Measurements from ENCODE around the gene LHX5. TPM values are rescaled to one million over a fixed set of nuclear protein-coding genes. Genes with fewer than 3 reads are reported as not detected.

The LHX5 gene
- total RNA-seq, 1 donor from 2014 or later = not detected

DNA sequence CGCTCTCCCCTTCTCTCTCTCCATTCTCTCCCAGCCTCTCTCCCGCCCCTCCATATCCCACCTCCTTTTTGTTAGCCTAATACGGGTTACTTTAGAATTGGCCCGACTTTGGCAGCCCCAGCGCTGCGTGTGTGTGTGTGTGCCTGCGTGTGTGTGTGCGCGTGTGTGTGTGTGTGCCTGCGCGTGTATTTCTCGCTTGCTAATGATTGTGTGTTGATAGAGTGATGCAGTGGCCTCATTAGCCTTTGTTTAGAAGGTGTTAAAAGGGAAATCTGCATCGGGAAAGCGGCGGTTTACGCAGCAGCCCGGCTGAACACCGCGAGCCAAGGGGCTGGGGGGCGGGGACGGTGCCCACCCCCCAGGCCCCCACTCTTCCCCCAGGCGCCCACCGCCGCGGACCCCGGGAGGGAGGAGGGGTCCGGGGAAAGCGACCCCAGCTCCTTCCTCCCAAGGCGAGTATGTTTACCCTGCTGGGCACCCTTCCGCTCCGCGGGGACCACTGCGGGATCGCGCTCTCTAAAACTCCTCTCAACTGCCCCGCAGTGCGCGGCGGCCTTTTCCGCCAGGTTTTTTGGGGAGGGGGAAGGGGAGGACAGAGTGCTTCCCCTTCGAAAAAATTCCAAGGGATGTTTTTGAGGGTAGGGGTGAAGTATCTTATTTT is 6.8 kb upstream of the LHX5 start:
- DNase-seq (ENCODE audit: low spot score) (no peak), ATAC-seq (no peak)

DNA sequence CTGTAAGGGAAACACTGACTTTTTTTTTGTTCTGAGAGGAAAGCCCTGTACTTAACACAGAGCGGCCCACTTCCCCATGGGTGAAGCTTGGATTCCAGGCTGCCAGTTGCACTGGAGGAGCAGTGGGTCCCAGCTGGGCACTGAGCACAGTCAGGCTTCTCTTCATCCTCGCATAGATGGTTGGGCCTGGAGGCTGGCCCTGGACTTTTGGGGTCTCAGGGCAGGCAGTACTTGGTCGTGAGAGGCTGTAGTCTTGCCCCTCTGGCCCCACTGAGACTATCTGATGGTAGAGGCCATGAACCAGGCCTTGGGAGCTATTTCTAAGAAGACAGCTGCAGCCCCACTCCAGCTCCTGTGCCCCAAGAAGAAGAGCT is 6.2 kb upstream of the LHX5 start:
- DNase-seq (ENCODE audit: low spot score) (no peak), ATAC-seq (no peak)

DNA sequence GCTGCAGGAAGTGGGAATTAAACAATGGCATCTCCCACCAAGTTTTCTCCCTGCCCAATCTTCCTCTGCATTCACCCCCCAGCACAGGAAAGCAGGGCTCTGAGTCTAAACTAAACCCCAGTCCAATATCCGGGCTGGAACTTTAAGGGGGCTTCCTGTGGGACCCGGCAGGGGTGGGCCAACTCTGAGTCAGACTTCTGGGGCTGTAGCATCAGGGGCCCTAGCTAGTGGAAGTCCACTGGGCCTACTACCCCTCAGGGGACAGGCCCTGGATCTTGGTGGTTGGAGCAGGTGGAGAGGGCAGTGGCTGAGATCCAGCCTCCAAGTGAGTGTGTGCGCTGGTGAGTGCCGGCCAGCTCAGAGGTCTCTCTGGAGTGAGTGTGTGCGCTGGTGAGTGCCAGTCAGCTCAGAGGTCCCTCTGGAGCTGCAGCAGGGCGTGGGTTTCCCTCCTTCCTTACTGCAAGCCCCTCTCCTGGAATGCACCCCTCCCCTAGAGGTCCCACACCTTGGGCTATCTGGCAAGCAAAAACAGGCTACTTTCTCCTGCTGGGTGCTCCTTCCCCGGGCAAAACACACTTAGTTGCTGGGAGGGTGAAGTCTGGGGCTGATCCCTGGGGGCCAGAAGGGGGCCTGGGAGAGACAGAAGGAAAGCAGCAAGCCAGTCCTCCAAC is 5.6 kb upstream of the LHX5 start:
- DNase-seq (ENCODE audit: low spot score) (no peak), ATAC-seq (no peak)

DNA sequence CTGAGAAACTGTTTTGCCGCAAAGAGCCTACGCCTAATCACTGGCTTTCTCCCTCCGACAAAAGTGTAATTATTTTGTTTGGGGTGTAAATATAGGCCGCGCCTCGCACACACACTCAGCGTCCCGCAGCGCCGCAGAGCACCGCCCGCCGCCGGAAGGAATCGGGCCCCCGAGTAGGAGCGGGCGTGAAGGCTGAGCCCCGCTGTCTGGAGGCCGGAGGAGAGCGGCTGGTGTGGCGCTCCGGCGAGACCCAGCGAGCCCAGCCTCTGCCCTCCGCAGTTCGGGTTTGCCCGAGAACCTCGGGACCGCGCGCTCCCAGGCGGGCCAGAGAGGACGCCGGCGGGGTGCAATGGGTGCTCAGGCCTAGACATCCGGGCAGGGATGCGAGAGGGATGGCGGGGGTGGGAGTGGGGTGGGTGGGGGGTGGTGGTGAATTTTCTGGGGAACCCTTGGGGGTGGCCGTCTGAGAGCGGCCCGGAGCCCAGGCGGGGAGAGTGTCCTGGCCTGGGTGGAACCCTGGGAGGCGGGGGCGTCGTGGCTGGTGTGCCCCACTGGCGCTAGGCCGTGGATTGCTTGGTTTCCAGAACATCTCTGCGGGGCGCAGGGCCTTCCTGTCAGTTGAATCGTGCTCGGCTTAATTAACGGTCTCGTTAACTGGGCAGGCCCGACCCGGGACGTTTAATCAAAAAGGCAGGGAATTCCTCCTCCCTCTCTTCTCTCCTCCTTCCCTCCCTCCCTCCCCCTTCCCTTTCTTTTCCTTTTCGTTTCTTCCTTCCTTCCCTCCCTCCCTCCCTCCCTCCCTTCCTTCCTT is 4.7 kb upstream of the LHX5 start:
- no peak for DNase-seq (ENCODE audit: low spot score)

DNA sequence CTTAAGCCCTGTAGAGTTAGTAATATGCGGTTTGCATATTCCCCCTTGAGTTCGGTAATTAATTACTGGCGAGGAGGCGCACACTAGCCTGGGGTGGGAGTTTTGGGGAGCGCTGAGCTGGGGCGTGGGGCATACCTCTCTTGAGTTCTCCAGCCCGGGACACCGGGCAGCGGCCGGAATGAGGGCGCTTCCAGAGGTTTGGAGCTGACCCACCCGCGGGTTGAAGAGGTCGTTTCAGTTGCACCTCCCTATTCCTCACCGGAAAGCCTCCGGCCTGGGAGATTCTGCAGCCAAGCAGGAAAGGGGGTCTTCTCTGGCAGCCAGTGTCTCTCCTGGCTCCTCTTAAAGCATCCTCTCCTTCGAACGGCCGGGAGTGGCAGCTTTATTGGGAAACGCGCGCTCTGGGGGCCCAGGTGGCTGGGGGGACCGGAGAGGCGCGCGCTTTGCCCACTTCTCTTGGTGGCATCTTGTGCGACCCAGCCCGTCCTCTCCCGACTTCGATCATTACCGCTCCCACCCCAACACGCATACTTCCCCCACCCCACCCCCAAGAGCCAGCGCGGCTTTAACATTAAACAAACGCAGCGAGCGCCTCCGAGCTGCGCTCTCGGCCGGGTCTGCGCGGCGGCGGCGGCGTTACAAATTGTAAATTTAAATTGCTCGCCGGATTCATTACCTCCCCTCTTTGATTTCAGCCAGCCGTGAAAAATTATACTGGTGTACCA is 3.9 kb upstream of the LHX5 start:
- ATAC-seq (no peak), DNase-seq (ENCODE audit: low spot score) (no peak)

More for the DNA sequence above, 4.7 kb upstream of the LHX5 start:
- no peak for ATAC-seq

DNA sequence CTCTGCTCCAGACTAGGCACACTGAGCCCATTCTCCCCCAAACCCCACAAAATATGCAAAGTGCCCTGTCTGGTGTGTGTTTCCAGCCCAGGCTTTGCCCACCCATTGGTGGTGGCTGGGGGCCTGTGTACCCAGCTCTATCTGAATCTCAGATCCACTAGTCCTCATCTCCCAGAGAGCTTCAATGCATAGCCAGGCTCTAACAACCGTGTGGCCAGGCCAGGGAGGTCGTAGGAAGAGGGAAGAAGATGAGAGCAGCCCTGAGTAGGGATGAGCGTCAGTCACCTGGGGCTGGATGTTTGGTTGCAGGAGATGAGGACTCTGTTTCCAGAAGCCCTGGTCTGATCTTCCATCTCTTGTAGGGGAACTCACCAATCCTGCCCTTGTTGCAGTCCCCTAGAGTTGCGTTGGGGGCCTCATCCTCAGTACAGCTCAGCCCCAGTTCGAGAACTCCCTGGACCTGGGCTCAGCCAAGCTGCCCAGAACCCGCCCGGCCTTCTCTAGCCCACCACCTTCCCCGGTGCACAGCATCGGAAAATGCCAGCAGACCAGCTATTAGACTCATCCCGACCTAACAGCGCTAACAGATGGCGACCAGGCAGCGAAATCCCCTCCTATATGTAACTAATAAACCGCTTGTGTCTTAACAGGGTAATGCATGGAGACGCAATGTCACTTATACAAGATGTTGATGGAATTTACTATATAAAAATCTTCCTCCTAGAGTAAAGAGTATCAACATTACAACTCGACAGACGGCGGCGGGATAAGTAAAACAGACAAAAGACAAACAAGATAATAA is 3.2 kb upstream of the LHX5 start:
- no peak for ATAC-seq
- DNase-seq (ENCODE audit: low spot score) = no peak

DNA sequence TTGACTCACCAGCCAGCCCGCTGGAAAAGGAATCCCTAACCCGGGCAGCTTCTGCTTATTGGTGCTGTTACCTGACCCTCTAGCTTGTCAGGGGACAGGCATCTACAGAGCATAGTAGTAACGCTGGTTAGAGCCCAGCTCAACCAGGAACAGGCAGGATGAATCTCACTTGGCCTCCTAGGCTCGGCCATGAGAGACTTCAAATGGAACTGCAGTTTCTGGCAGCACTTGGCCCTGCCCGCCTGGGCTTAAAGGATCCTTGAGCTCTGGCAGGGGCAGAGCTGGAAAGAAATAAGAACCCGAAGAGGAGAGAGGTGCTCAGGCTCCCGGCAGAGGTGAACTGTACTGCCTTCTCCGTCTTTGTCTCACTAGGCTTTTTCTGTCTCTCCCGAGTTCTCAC is 2.3 kb upstream of the LHX5 start:
- DNase-seq (ENCODE audit: low spot score) (no peak), ATAC-seq (no peak)

DNA sequence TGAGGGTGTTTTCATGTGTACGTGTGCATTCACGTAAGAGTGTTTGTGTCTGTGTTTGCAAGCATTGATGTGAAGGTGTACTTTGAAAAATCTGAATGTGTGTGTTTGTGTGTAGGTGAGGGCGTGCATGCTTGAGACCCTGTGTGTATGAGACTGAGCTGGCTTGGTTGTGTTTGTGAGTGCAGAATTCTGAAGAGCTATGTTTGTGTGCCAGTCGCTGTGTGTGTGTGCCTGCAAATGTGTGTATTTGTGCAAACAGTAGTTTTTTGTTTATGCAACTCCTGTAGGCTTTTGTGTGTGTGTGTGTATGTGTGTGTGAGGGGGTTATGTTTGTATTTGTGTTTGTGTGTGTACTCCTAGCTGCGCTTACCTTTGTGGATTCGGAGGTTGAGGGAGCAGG is 1.7 kb upstream of the LHX5 start:
- DNase-seq (ENCODE audit: low spot score) (no peak), ATAC-seq (no peak)

DNA sequence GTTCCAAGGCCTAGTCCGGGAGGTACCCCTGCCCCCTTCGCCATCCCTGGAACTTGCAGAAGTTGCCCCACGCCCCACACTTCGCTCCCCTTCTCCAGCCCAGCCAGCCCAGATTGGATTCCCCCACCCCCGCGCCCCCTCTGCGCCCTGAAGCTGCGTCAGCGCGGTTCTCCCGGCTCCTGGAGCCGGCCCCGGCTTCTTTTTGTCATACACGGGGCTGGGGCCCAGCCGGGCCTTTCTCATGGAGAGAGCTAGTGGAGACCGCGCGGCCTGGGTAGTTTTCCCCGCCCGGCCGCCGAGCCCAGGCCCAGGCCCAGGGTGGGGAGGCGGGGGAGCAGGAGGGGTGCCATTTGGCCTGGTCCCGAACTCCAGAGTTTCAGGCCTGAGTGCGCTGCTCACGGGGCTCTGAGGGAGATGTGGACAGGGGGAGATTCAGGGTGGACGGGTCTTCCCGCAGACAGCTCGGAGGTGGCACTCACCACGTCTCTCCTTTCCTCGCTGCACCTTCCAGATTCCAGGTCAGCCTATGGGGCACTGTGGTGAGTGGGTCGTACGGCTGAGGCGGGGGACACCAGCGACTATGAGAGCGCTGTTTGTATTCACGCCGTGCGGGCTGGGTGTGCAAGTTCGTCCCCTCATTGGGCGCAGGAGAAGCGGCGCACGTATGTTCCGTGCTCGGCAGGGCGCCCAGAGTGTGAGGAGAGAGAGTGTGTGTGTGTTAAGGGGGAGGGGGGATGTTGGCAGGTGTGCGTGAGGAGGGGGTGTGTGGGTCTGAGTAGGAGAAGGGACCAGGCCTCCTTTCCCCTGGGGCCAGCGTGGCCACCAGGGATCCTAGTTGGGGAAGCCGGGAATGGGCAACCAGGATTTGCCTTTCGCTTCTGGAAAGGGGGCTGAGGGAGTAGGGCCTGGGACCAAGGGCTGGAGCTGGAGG is 785 bp upstream of the LHX5 start:
- ATAC-seq (no peak), DNase-seq (ENCODE audit: low spot score) (no peak)

DNA sequence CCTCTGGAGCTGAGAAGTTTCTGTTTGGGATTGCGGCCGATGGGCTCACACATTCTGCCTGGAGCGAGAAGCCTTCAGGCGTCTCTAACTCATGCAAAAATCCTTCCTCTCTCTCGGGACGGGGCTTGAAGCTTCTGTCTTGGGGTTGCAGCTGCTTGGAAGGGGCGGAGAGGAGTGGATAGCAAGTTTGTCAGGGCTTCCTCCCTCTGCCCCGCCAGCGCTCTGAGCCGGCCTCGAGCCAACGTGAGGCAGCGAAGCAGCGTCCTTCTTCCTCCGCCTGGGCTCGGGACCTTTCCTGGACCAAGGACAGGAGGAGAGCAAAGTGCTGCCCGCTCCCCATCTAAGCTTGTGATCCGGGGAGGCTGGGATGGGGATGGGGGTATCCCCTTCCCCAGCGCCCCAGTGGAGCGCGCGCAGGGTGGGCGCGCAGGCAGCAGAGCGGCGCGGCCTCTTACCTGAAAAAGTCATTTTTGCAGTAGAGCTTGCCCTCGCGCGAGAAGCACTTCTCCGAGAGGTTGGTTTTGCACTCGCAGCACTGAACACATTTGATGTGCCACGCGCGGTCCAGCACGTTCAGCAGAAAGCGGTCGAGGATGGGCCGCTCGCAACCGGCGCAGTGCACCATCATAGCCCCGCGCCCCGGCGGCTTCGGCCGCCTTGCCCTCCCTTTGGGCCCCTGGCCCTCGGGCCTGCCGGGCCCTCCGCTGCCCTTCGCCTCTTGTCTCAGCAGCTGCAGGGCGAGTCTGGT is 626 bp downstream of the LHX5 start:
- ATAC-seq (no peak), DNase-seq (ENCODE audit: low spot score) (no peak)

DNA sequence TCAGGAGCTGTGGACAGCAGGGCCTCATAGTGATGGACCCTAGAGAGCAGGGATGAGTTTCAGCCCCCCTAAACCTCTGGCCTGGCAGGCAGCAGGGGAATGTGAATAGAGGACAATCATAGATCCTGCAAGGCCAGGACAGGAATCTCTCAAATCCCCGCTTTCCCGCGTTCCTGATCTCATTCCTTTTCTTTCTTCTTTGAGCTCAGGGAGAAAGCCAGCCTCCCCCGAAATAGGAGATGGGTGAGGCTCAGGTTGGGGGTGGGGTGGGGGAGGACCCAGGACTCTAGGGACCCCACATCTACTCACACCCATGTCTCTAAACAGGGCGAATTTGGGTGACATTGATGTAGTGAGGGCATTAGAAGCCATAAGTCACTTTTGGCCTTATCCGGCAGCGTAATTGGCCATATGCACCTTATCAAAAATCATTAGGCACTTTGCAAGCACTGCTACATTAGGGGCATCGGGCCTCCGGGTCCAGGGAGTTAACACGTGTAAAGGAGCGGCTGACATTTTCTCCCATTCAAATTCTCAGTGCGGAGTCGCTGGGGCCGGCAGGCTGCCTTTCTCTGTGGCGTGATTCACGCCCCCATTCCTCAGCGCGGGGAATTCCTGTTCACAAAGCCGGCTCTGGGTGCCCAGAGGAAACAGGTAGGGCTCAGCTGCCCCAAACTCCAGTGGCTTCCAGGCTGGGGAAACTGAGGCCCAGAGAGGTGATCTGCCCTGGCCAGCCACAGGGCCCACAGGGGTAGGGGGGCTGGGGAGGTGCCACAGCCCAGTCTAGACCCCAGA is 1.5 kb downstream of the LHX5 start:
- no peak for ATAC-seq

DNA sequence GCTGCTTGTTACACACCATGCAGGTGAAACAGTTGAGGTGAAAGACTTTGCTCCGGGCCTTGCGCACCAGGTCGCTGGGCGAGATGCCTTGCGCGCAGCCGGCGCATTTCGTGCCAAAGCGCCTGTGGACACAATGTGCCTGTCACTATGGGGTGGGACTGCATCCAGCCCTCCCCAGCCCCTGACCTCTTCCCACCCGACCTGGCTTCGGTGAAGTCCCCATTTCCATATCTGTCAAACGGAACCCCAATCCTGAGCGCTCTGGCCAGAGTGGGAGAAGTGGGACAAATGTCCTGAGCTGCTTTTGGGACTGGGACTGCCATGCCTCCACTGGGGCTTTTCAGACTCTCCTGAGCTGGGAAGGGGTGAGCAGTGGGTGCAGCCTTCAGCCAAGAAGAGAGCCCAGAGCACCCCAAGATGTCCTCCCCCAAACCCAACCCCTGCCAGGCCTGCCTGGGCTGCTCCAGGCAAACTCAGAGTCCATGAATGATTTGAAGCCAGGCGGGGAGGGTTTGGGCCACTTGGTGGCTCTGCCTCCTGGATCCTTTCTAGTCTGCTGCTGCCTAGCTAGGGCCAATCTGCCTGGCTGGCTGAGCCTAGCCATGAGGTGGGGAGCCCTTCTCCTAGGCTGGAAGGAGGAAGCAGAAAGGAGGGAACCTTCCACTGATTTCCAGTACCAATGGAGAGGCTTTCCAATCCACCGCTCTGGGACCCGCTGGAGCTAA is 2.3 kb downstream of the LHX5 start:
- no peak for ATAC-seq
- no peak for DNase-seq (ENCODE audit: low spot score)

More for the DNA sequence above, 1.5 kb downstream of the LHX5 start:
- no peak for DNase-seq (ENCODE audit: low spot score)

DNA sequence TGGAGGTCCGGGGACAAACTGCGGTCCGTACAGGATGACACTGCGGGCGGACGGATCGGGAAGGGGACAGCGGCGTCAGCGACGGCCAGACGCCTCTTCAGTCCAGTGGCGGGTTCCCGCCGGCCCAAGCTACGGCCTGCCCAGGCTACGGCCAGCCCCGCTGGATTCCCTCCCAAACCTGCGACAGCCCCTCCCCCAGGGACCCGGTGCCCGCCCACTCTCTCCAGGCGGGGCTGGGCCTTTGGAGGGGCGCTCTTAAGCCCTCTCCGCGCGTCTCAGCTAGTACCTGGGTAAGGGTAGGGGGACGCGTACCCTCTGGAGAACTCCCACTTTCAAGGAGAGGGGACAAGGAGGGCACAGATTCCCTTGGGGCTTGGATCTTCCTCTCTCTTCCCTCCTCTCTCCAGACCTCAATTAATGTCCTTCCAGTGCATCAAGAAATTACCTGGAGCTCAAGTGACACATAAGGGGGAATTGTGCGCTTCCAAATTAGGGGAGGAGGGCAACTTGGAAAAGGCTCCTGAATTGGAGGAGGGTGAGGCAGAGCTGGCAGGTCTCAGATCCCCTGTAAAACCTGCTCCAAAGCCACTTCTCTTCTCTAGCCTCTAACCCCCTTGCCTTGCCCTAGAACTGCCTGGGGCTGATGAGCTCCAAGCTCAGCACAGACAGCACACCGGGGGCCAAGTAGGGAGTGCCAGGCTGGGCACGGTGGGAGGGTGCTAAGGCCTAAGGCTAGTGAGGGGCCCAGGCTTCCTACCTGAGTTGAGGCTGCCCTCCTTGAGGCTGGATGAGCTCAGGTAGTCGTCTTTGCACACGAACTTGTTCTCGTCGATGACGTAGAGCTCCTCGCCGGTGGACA is 3.1 kb downstream of the LHX5 start:
- DNase-seq (ENCODE audit: low spot score) = no peak
- ATAC-seq = no peak

DNA sequence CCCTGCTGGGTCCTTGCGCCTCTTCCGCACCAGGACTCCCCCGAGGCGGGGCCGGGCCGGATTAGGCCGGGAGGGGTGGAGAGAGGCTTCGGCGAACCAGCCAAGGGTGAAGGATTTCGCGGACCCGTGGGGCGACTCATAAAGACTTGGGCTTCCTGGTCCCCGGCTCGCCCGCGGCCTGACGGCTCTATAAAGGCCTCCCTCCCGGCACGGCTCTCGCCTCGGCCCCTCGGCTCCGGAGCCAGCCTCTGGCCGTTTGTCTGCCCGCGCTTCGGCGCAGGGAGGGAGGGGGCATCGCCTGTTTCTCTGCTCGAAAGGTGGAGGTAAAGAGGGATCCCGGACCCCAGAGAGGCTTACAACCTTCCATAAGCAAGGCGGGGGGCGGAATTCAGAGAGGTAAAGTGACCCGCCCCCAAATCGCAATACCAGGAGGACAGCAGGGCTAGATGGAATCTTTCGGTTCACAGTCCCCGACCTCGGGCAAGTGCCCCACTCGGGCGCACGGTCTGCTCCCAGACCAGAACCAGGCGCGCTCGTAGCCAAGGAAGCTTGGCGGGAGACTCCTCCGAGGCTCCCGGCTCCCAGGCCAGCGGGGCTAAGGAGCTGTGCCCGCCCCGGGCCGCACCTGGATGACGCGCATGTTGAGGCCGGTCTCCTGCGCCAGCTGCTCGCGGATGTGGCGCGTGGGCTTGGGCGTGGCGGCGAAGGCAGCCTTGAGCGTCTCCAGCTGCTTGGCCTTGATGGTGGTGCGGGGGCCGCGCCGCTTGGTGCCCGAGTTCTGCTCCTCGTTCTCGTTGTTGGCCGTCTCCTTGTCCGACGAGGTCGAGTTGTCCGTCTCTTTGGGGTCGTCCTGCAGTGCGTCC is 3.9 kb downstream of the LHX5 start:
- ATAC-seq (no peak), DNase-seq (ENCODE audit: low spot score) (no peak)

DNA sequence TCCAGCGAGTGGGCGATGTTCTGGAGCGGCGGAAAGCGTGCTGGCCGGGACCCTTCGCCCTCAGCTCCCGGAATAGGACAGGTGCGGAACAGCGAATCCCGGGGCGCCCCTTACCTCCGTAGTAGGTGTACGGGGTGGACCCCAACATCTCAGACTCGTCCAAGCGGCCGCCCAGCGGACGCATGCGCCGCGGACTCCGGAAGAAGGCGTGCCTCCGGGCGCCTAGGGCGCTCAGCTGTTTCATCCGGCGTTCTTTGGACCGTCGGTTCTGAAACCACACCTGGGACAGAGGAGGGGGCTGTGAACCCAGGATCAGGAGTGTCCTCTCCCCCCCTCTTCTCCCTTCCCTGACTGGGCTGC is 4.5 kb downstream of the LHX5 start:
- DNase-seq (ENCODE audit: low spot score) = no peak
- no peak for ATAC-seq

All from left lobe of liver (tissue), 2 donors.